Suprapubic skin (tissue), 4 donors: ENCODE results near the gene RNF112. TPM values are rescaled to one million over a fixed set of nuclear protein-coding genes. Genes with fewer than 3 reads are reported as not detected.
"Not testable (repeated sequence)": the region's sequence is repeated elsewhere in the genome, so short reads cannot be mapped to it uniquely, and the experiment has no call there.

Source experiments
- DNase-seq, 2 donors: peaks; one replicate each; pipeline ENCODE4 v3.0.0-alpha.2; 2019; ENCODE audit warnings: low spot score in 2 of 2
- H3K27ac ChIP-seq: fragments of 200-600 bp; sonication (generic); one replicate; pipeline ENCODE4 v1.5.1; 2019
- H3K27me3 ChIP-seq: fragments of 200-600 bp; sonication (generic); one replicate; pipeline ENCODE4 v1.5.1; 2019
- H3K36me3 ChIP-seq: fragments of 200-600 bp; sonication (generic); one replicate; pipeline ENCODE4 v1.5.1; 2019
- H3K4me1 ChIP-seq: fragments of 200-600 bp; sonication (generic); one replicate; pipeline ENCODE4 v1.5.1; 2019
- H3K4me3 ChIP-seq: fragments of 200-600 bp; sonication (generic); one replicate; pipeline ENCODE4 v1.5.1; 2019; ENCODE audit warnings: mild to moderate bottlenecking
- H3K9me3 ChIP-seq: fragments of 200-600 bp; sonication (generic); one replicate; pipeline ENCODE4 v1.5.1; 2019
- EP300 ChIP-seq: sonication (generic); formaldehyde crosslinking; IDR thresholded peaks from one replicate; pipeline ENCODE4 v1.6.1; 2017; ENCODE audit warnings: antibody characterized with exemption
- POLR2A ChIP-seq, 2 donors: fragments of 450-650 bp; IDR thresholded peaks; one replicate each; pipeline ENCODE4 v1.6.1; 2017; ENCODE audit warnings: antibody characterized with exemption in 2 of 2, mild to moderate bottlenecking in 2 of 2, moderate library complexity in 2 of 2
- POLR2AphosphoS5 ChIP-seq, 3 donors: sonication (generic); formaldehyde crosslinking; IDR thresholded peaks; one replicate each; pipeline ENCODE4 v1.6.1; 2017; ENCODE audit warnings: antibody characterized with exemption in 3 of 3
- WGBS: methylation state at CpG from one replicate; pipeline ENCODE4 v1.1.5; 2018; 5-methylcytosine and 5-hydroxymethylcytosine counted together
- total RNA-seq, 4 donors: library from RNA; depleted of rRNA; stranded (reverse); fragments of >200 nt; gene quantifications; one replicate each; pipeline ENCODE4 v1.1.0, GENCODE V29; 2016
- TF ChIP-seq, protein P1 (sequence below), 2 donors: fragments of 200-600 bp in 1 of 2; fragments of 450-650 bp in 1 of 2; sonication (generic) in 1 of 2; IDR thresholded peaks; one replicate each; pipeline ENCODE4 v1.5.1; 2016 to 2019; ENCODE audit warnings: antibody characterized with exemption in 2 of 2, mild to moderate bottlenecking in 1 of 2, moderate library complexity in 1 of 2

RNF112 gene
- total RNA-seq, 4 donors from 2014 or later, result 0.62 to 3.9 (median 1.5) TPM

DNA sequence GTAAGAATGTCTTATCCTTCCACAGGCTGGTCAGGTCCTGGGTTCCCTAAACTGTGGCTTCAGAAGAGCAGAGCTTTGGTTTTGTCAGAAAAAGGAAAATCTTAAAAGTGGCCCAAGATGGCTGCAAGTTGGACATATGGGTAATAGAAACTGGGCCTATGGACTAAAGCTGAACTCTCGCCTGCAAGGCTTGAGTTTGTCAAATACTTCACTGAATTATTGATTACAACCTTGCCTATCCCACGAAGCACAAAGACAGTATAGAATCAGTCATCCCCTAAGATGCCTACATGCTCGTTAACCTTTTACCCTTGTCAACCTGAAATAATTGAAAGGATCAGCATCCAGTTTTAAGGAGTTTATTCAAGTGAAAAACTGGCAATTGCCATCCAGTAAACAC is 20.7 kb downstream of the RNF112 start:
- no peak for TF ChIP-seq POLR2AphosphoS5 (IDR thresholded peaks at IDR 0.05)
- no peak for TF ChIP-seq POLR2A (IDR thresholded peaks at IDR 0.05)
- TF ChIP-seq, protein P1, sequence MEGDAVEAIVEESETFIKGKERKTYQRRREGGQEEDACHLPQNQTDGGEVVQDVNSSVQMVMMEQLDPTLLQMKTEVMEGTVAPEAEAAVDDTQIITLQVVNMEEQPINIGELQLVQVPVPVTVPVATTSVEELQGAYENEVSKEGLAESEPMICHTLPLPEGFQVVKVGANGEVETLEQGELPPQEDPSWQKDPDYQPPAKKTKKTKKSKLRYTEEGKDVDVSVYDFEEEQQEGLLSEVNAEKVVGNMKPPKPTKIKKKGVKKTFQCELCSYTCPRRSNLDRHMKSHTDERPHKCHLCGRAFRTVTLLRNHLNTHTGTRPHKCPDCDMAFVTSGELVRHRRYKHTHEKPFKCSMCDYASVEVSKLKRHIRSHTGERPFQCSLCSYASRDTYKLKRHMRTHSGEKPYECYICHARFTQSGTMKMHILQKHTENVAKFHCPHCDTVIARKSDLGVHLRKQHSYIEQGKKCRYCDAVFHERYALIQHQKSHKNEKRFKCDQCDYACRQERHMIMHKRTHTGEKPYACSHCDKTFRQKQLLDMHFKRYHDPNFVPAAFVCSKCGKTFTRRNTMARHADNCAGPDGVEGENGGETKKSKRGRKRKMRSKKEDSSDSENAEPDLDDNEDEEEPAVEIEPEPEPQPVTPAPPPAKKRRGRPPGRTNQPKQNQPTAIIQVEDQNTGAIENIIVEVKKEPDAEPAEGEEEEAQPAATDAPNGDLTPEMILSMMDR (IDR thresholded peaks at IDR 0.05), result no peak
- TF ChIP-seq EP300, result no peak
- no peaks in the 10 kb centered on the region for H3K4me1 ChIP-seq
- no peak overlapping the region for H3K27ac ChIP-seq
- H3K36me3 ChIP-seq, result no peaks in the 10 kb centered on the region
- DNase-seq, result peak in 1 of 2 donors; percentile 11
- WGBS, result 85% methylated on average over 3 of the region's 3 CpGs
- H3K27me3 ChIP-seq, result no peaks in the 10 kb centered on the region
- no peaks in the 10 kb centered on the region for H3K9me3 ChIP-seq
- H3K4me3 ChIP-seq, result no peak overlapping the region

DNA sequence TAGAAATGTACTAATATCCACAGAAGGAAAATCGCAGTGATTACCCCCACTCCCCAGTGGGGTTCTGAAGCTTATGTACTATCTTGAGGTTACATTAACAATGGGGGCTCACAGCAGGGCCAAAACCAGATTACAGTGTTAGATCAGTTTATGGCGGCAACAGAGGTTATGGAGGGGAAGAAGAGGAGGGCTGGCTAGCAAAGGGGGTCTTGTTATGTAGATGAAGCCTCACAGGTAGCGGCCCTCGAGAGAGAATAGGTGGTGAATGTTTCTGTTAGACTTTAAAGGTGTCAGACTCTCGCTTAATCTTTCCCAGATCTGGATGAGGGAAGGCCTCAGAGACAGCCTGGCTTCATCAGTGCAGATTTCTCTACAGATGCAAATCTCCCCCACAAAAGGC is 22.2 kb downstream of the RNF112 start:
- Histone ChIP-seq H3K27me3 (no peaks in the 10 kb centered on the region), H3K36me3 (no peaks in the 10 kb centered on the region), H3K9me3 (no peaks in the 10 kb centered on the region), H3K27ac (no peak overlapping the region), H3K4me1 (no peaks in the 10 kb centered on the region), H3K4me3 (no peak overlapping the region)
- WGBS, result 90% methylated on average over 5 of the region's 5 CpGs
- no peak for DNase-seq
- TF ChIP-seq EP300 (no peak), POLR2AphosphoS5 (IDR thresholded peaks at IDR 0.05) (no peak), POLR2A (IDR thresholded peaks at IDR 0.05) (no peak)
- TF ChIP-seq, protein P1 (IDR thresholded peaks at IDR 0.05), result no peak

DNA sequence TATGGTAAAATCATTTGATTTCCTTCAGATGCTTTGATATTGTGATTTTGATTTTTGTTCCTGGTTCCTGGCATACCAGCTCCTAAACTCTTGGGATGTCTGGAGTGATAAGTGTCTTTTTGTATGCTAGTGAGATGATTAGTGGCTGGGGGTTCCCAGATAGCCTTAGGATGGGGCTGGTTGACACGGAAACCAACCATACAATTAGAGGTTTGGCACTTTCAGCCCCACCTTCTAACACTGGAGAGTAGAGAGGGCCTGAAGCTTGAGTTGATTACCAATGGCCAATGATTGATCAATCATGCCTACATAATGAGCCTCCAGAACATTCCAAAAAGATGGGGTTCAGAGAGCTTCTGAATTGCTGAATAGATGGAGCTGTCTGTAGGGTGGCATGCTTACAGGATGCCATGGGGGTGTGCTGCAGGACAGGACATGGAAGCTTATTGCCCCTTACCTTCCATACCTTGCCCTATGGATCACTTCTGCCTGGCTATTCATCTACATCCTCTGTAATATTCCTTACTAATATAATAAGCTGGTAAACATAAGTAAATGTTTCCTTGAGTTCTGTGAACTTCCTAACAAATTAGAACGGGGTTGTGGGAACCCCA is 22.8 kb downstream of the RNF112 start:
- no peaks in the 10 kb centered on the region for H3K4me1 ChIP-seq
- H3K4me3 ChIP-seq, result no peak overlapping the region
- H3K27me3 ChIP-seq, result no peaks in the 10 kb centered on the region
- TF ChIP-seq EP300 (no peak), POLR2AphosphoS5 (IDR thresholded peaks at IDR 0.05) (no peak), POLR2A (IDR thresholded peaks at IDR 0.05) (no peak)
- TF ChIP-seq, protein P1 (IDR thresholded peaks at IDR 0.05), result no peak
- peak in 1 of 2 donors; percentile 4 for DNase-seq
- H3K27ac ChIP-seq, result no peak overlapping the region
- no peaks in the 10 kb centered on the region for H3K36me3 ChIP-seq
- 87% methylated on average over 2 of the region's 2 CpGs for WGBS
- no peaks in the 10 kb centered on the region for H3K9me3 ChIP-seq

DNA sequence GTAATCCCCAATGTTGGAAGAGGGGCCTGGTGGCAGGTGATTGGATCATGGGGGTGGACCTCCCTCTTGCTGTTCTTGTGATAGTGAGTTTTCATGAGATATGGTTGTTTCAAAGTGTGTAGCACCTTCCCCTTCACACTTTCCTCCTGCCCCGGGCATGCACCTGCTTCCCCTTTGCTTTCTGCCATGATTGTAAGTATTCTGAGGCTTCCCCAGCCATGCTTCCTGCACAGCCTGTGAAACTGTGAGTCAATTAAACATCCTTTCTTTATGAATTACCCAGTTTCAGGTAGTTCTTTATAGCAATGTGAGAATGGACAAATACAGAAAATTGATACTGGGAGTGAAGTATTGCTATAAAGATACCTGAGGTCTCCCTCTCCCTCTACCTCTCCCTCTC is 29.4 kb downstream of the RNF112 start:
- TF ChIP-seq, protein P1 (IDR thresholded peaks at IDR 0.05), result no peak
- no peak for TF ChIP-seq POLR2AphosphoS5 (IDR thresholded peaks at IDR 0.05)
- TF ChIP-seq POLR2A (IDR thresholded peaks at IDR 0.05), result no peak
- TF ChIP-seq EP300, result no peak
- Histone ChIP-seq H3K27me3 (no peaks in the 10 kb centered on the region), H3K27ac (no peak overlapping the region), H3K36me3 (no peaks in the 10 kb centered on the region), H3K9me3 (no peaks in the 10 kb centered on the region), H3K4me1 (no peaks in the 10 kb centered on the region), H3K4me3 (no peak overlapping the region)
- no peak for DNase-seq
- WGBS, result 87% methylated on average over 1 of the region's 1 CpG

DNA sequence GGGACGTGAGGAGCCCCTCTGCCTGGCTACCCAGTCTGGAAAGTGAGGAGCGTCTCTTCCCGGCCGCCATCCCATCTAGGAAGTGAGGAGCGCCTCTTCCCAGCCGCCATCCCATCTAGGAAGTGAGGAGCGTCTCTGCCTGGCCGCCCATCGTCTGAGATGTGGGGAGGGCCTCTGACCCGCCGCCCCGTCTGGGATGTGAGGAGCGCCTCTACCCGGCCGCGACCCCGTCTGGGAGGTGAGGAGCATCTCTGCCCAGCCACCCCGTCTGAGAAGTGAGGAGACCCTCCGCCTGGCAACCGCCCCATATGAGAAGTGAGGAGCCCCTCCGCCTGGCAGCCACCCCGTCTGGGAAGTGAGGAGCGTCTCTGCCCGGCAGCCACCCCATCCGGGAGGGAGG is 30.3 kb downstream of the RNF112 start:
- DNase-seq, H3K9me3 ChIP-seq, H3K27me3 ChIP-seq, H3K4me1 ChIP-seq, H3K36me3 ChIP-seq, H3K27ac ChIP-seq, H3K4me3 ChIP-seq: not testable (repeated sequence)
- WGBS, result no CpG with 5 or more reads among the region's 25 CpGs

DNA sequence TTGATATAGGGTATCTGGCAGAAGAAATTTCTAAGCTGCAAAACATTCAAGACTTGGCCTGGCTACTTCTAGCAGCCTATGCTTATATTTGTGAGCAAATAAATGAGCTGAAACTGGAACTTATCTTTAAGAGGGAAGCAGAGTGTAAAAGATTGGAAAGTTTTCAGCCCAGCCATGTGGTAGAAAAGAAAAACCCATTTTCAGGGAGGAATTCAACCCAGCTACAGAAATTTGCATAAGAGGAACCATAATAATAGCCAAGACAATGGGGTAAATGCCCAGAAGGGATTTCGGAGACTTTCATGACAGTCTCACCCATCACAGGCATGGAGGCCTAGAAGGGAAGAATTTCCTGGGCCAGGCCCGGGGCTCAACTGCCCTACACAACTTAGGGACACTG is 31.7 kb downstream of the RNF112 start:
- no peaks in the 10 kb centered on the region for H3K36me3 ChIP-seq
- TF ChIP-seq POLR2A (IDR thresholded peaks at IDR 0.05) (no peak), EP300 (no peak), POLR2AphosphoS5 (IDR thresholded peaks at IDR 0.05) (no peak)
- TF ChIP-seq, protein P1 (IDR thresholded peaks at IDR 0.05), result no peak
- H3K27ac ChIP-seq, result no peak overlapping the region
- H3K27me3 ChIP-seq, result no peaks in the 10 kb centered on the region
- no peak for DNase-seq
- WGBS, result 83% methylated on average over 2 of the region's 2 CpGs
- no peaks in the 10 kb centered on the region for H3K9me3 ChIP-seq
- H3K4me3 ChIP-seq, result no peak overlapping the region
- H3K4me1 ChIP-seq, result peaks cover 12% of the 10 kb centered on the region
